HG03139 (cell line): ENCODE results near the gene PLPPR1.

Source experiments
- ATAC-seq: cut with Tn5 transposase; IDR thresholded peaks from one replicate; pipeline ENCODE4 v1.9.1; 2021; ENCODE audit not compliant: unreplicated experiment

The PLPPR1 gene

DNA sequence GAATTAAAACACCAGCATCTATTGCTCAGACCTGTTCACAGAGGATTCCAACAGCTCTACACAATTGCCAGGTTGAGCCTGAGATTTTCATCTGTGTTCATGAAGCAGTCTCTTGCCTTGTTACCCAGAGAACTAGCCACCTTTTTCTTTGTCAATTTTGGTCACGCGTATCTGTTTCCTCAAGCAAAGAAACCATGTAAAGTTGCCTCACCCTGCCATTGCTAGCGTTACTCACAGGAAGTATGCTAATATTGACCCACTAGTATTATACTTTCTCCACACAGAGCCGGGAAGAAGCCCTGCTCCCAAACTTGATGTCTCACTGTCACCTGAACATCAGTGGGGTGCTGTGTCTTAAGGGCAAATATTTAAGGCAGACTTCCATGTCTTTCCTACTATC, 168.5 kb downstream of the PLPPR1 start:
- ATAC-seq = no peak

DNA sequence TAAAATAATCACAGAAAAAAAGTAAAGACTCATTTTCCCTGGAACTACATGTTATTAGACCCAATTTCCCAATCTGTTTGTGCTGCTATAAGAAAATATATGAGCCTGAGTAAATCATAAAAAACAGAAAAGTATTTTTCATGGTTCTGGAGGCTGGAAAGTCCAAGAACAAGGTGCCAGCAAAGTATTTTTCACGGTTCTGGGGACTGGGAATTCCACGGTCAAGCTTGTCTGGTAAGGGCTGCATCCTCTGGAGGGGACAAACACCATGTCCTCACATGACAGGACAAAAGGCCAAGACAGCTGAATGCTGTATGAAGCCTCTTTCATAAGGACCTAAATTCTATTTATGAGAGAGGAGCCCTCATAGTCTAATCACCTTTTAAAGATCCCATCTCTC, 172.3 kb downstream of the PLPPR1 start:
- no peak for ATAC-seq

GRCh38 chr9:101201630-101202029, 173.1 kb downstream of the PLPPR1 start:
- no peak for ATAC-seq

- ATAC-seq = no peak
Measured at GRCh38 chr9:101209670-101210069, 181.1 kb downstream of the PLPPR1 start.

DNA sequence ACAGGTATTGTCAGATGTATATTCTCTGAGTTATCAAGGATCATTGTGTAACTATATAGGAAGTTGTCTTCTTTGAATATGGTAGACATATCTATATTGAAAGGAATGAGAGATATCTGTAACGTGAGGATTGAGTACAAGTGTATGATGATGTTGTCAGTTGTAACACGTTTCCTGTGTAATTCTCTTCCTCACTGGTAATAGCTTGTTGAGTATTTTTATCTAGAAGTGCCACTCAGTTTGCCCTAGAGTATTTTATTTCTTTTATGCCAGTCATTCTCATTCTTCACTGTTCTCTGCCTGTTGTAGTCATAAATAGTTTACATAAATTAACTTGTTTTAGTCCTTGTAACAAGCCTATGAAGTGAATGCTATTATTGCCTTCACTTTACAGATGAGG, 184.1 kb downstream of the PLPPR1 start:
- ATAC-seq = no peak

DNA sequence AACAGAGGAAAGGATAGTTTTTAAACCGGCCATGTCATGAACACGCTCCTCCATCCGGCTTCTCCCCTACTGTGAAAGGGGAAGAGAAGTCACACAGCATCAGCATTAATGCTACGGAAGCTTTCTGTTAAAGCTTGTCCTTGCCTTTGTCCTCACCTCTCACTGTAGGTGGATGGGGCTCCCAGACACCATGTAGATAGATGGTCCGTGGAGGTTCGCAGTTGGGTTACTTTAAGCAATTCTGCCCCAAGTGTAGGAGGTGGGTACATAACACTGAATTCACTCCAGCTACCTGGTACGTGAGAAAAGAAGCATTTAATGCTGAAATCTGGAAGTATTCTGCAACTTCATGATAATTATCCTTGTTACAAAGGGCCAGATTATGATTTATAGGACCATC, 190.5 kb downstream of the PLPPR1 start:
- ATAC-seq = no peak

GRCh38 chr9:101220341-101220740, 191.8 kb downstream of the PLPPR1 start:
- no peak for ATAC-seq

DNA sequence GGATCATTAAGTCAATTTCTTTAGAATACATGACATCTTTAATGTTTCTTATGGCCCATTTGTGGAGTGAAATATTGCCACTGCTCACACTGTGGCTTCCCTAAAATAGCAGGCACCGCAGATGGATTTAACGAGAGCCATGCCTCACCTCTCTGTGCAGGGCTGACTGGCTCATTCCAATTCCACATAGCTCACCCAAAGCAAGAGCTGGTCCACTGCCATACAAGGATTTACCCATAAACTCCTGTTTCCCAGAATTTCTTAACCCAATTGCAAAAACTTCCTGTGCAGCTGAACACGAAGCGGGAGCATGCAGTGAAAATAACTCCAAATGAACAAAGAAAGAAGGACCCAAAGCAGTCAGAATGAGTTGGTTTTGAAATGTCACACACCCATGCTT, 196.7 kb downstream of the PLPPR1 start:
- no peak for ATAC-seq

GRCh38 chr9:101226161-101226560, 197.6 kb downstream of the PLPPR1 start:
- ATAC-seq = no peak

- ATAC-seq = no peak
Measured at GRCh38 chr9:101226803-101227202, 198.3 kb downstream of the PLPPR1 start.

DNA sequence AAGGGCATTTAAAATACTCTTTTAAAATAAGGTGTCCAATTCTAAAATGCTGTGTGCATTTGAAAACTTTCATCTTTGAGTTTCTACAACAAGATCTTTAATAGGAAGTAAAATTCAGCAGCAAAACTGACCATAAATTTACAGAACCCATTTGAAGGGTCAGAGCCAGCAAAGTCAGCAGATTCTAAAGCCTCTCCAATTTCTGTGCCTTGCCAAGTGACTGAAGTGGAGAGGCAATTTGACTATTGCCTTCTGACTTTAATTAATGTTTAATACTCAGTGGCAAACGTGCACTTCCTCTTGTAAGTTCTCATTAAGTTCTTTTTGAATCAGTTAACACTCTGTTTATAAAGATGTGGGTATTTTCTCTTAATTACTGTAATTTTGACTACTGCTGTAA, 201.1 kb downstream of the PLPPR1 start:
- ATAC-seq = no peak

DNA sequence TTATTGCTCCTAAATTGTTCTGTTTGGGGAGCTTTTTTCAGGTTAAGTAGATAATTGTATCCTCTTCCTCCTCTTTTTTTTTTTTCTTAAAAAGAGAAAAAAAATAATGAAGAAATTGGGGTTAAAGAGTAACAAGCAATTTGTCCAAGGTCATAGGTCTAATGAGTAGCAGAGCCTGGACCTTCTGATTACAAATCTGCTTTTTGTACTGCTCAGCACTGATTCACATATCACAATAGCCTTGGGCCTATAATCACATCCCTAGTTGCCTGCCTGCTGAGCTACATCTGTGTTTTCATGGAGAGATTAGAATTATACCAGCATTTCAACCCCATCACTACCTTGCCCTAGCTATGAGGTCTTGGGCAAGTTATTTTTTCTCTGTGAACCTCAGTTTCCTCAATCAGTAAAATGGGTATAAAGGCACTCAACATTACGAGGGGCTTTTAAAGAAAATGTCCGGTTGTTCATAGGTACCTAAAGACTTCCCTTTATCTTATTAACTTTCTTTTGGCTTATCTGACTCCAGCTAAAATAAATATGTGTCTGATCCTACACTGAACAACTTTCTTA, 204.0 kb downstream of the PLPPR1 start:
- no peak for ATAC-seq

GRCh38 chr9:101235105-101235866, 206.8 kb downstream of the PLPPR1 start:
- ATAC-seq = no peak

DNA sequence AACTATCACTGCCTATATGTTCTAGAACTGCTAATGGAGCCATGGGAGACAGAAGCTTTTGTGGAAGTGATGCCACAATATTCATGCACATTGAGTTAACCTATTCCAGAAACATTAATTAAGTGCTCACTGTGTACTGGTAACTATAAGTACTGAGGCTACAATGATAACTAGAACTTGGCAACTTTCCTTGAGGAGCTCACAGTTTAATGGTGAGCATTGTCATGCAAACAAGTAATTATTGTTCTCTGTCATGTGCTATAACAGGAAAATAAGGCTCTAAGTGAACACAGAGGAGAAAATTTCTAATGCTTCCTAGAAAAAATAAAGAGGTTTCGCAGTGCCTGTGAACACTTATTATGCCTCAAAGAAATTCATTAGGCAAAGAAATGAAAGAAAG, 214.1 kb downstream of the PLPPR1 start:
- no peak for ATAC-seq

- no peak for ATAC-seq
Measured at GRCh38 chr9:101246691-101247090, 218.2 kb downstream of the PLPPR1 start.

DNA sequence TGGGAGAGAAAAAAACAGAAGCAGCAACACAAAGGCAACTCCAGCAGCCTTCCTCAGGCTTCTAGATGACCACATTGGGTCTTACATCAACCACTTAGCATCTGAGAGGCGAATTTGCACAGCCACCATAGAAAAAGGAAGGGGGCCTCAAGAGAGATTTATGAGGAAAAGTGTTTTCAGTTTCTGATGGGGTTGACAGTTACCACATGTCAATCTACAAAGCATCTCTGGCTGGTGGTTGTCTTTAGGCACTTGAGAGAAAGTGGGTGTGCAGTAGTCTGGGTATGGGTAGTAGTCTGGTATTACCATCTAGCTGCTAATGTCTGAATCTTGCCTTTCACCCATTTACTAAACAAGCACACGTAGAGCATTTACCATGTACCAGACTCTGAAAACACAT, 218.8 kb downstream of the PLPPR1 start:
- ATAC-seq = no peak

- no peak for ATAC-seq
Measured at GRCh38 chr9:101254733-101255433, 226.4 kb downstream of the PLPPR1 start.

GRCh38 chr9:101264727-101265126, 236.2 kb downstream of the PLPPR1 start:
- ATAC-seq = no peak

- ATAC-seq = no peak
Measured at GRCh38 chr9:101265261-101265660, 236.7 kb downstream of the PLPPR1 start.

DNA sequence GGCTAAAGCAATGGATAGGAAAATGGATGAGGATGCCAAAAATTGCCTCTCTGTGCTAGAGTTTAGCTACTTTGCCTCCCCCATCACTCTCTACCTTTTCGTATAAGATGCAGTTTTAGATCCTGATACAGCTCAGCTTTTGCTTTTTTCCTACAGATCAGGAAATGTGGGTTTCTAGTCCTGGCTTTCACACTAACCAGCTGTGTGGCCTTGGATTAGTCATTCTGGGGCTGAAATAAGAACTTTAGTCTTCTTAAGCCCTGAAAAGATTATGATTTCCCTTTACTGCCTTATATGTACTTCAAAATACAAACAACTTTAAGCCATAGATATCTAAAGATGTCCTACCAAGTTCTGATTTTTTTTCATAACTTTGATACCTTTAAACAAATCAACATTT, 239.9 kb downstream of the PLPPR1 start:
- ATAC-seq = no peak

DNA sequence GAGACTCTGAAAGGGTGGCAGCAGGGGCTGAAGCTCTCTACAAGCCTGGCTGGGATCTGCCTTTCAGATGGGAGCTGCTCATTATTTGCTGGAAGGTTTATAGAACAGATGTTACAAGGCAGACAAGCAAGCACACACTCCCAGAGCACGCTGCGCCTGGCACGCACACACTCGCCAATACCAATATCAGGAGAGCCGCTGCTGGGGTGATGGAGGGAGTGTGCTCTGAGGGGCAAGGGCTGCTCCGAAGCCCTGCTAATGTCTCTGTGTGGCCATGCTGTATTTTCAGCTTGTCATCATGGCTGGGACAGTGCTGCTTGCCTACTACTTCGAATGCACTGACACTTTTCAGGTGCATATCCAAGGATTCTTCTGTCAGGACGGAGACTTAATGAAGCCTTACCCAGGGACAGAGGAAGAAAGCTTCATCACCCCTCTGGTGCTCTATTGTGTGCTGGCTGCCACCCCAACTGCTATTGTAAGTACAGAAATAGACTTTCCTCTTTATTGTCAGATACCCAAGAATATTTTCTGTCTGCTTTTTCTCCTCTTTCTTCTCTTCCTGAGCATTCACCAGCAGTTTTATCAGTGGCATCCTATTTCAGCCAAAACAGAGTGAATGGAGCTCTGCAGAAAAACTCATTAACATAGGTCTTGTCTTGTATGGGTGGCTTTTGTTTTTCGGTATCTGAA, 241.2 kb downstream of the PLPPR1 start:
- ATAC-seq = no peak

GRCh38 chr9:101270302-101270701, 241.8 kb downstream of the PLPPR1 start:
- ATAC-seq = no peak
